ENCODE data around the gene ICAM4. TPM values are rescaled to one million over a fixed set of nuclear protein-coding genes. Genes with fewer than 3 reads are reported as not detected.
A peak's percentile ranks its signal among the peaks of the same experiment; 100 is the strongest.

ICAM4 gene
- total and polyA plus RNA-seq, 2 of the 13 experiments (the other 11 are each of a cell fraction or from before 2014, with no cell fraction given), result 2.9 to 4.0 TPM

DNA sequence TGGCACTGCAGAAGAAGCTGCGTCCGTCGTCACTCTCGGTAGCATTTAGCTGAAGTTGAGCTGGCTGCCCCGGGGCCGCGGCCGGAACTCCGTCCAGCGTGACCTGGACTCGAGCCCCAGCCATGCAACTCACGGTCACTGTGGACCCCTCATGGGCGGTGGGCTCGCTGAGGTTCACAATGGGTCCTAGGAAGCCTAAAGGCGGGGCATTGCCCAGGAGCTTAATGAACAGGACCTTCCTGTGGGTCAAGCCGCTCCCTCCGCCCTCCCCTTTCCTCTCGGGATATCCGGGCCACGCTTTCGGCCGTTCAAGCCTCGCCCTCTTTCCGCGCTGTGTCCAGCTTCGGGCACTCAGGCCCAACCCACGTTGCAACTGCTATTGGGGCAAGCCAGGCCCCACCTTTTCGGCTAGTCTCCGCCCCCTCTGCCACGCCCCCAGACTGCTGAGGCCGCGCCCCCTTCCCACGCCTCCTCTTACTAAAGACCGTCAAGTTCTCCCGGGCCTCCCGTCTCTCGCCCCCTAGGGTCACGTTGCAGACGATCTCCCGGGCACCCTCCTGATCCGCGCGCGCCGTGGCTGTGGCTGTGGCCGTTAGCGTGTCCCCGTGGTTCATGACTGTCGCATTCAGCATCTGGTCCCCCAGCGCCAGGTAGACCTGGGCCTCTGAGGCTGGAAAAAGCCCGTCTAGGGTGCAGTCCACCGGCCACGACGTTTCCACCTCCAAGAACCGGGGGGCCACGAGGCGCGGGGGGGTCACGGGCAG lies 48.0 kb downstream of the ICAM4 start (continued):
- TF ChIP-seq ATM (IDR thresholded peaks at IDR 0.05; ENCODE audit: borderline replicate concordance), result no peak
- TF ChIP-seq ZKSCAN1 (IDR thresholded peaks at IDR 0.05; ENCODE audit: low read length), result no peak
- TF ChIP-seq, protein P1, sequence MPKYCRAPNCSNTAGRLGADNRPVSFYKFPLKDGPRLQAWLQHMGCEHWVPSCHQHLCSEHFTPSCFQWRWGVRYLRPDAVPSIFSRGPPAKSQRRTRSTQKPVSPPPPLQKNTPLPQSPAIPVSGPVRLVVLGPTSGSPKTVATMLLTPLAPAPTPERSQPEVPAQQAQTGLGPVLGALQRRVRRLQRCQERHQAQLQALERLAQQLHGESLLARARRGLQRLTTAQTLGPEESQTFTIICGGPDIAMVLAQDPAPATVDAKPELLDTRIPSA (CRISPR knock-in tag; IDR thresholded peaks at IDR 0.05; ENCODE audit: borderline replicate concordance), result no peak
- no peak; the same call in 1 of the 2 replicates for TF ChIP-seq FOXO1 (CRISPR knock-in tag; IDR thresholded peaks at IDR 0.05)
- TF ChIP-seq PCBP1 (IDR thresholded peaks at IDR 0.05; ENCODE audit: borderline replicate concordance, low read depth, low read length), result no peak
- no peak for TF ChIP-seq TEAD2 (CRISPR knock-in tag; IDR thresholded peaks at IDR 0.05)
- TF ChIP-seq, protein P2, sequence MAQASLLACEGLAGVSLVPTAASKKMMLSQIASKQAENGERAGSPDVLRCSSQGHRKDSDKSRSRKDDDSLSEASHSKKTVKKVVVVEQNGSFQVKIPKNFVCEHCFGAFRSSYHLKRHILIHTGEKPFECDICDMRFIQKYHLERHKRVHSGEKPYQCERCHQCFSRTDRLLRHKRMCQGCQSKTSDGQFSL (CRISPR knock-in tag; IDR thresholded peaks at IDR 0.05), result no peak
- TF ChIP-seq ZNF709 (CRISPR knock-in tag; IDR thresholded peaks at IDR 0.05), result no peak
- TF ChIP-seq, protein P3, sequence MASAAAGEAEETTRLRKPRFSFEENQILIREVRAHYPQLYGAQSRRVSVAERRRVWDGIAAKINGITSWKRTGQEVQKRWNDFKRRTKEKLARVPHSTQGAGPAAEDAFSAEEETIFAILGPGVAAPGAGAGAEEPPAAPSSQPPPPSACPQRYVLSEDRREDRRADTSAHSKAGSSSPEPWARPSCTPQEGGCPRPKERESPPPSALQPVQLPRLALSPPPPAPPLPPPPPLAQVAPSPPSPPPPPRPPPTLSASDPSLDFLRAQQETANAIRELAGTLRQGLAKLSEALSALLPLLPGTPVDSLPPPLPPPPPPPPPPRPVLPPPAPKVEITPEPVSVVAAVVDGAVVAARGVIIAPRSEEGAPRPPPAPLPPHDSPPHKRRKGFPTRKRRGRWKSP (CRISPR knock-in tag; IDR thresholded peaks at IDR 0.05), result no peak
- TF ChIP-seq FOXM1 (CRISPR knock-in tag; IDR thresholded peaks at IDR 0.05), result no peak
- no peak for TF ChIP-seq SKI (IDR thresholded peaks at IDR 0.05; ENCODE audit: partially characterized antibody)
- TF ChIP-seq ZNF703 (CRISPR knock-in tag; IDR thresholded peaks at IDR 0.05; ENCODE audit: borderline replicate concordance), result no peak
- no peak for TF ChIP-seq KDM3A (CRISPR knock-in tag; IDR thresholded peaks at IDR 0.05; ENCODE audit: low read depth)
- TF ChIP-seq HNRNPH1 (optimal IDR thresholded peaks at IDR 0.05; ENCODE audit: low read depth, low read length), result no peak
- TF ChIP-seq EP300 (IDR thresholded peaks at IDR 0.05; ENCODE audit: low read depth in 2 of 2, low read length in 2 of 2), result no peak
- TF ChIP-seq EP300 (CRISPR knock-in tag; IDR thresholded peaks at IDR 0.05; ENCODE audit: borderline replicate concordance), result no peak
- TF ChIP-seq JUN (CRISPR knock-in tag; IDR thresholded peaks at IDR 0.05), result no peak
- TF ChIP-seq IKZF4 (CRISPR knock-in tag; IDR thresholded peaks at IDR 0.05; ENCODE audit: borderline replicate concordance, low read depth, not compliant biosample characterization), result no peak
- no peak for TF ChIP-seq JUNB (CRISPR knock-in tag; IDR thresholded peaks at IDR 0.05; ENCODE audit: borderline replicate concordance)
- peak; percentile 43; the same call in 1 of the 2 replicates for TF ChIP-seq ZNF235 (CRISPR knock-in tag; IDR thresholded peaks at IDR 0.05; ENCODE audit: borderline replicate concordance)
- no peak for TF ChIP-seq SP2 (CRISPR knock-in tag; IDR thresholded peaks at IDR 0.05)
- TF ChIP-seq, protein P4, sequence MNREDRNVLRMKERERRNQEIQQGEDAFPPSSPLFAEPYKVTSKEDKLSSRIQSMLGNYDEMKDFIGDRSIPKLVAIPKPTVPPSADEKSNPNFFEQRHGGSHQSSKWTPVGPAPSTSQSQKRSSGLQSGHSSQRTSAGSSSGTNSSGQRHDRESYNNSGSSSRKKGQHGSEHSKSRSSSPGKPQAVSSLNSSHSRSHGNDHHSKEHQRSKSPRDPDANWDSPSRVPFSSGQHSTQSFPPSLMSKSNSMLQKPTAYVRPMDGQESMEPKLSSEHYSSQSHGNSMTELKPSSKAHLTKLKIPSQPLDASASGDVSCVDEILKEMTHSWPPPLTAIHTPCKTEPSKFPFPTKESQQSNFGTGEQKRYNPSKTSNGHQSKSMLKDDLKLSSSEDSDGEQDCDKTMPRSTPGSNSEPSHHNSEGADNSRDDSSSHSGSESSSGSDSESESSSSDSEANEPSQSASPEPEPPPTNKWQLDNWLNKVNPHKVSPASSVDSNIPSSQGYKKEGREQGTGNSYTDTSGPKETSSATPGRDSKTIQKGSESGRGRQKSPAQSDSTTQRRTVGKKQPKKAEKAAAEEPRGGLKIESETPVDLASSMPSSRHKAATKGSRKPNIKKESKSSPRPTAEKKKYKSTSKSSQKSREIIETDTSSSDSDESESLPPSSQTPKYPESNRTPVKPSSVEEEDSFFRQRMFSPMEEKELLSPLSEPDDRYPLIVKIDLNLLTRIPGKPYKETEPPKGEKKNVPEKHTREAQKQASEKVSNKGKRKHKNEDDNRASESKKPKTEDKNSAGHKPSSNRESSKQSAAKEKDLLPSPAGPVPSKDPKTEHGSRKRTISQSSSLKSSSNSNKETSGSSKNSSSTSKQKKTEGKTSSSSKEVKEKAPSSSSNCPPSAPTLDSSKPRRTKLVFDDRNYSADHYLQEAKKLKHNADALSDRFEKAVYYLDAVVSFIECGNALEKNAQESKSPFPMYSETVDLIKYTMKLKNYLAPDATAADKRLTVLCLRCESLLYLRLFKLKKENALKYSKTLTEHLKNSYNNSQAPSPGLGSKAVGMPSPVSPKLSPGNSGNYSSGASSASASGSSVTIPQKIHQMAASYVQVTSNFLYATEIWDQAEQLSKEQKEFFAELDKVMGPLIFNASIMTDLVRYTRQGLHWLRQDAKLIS (CRISPR knock-in tag; IDR thresholded peaks at IDR 0.05), result no peak
- TF ChIP-seq PAF1 (CRISPR knock-in tag; IDR thresholded peaks at IDR 0.05), result no peak
- no peak for TF ChIP-seq JUND (CRISPR knock-in tag; IDR thresholded peaks at IDR 0.05)
- peak; percentile 20 for TF ChIP-seq RBM22 (optimal IDR thresholded peaks at IDR 0.05; ENCODE audit: low read length)
- peak; percentile 50; the same call in 1 of the 2 replicates for TF ChIP-seq ZMYM4 (CRISPR knock-in tag; IDR thresholded peaks at IDR 0.05)
- TF ChIP-seq RFX1 (IDR thresholded peaks at IDR 0.05), result no peak
